ENCODE measurements around the gene AKAP13. TPM values are rescaled to one million over a fixed set of nuclear protein-coding genes. Genes with fewer than 3 reads are reported as not detected.

AKAP13 gene
- total and polyA plus RNA-seq, 2 of the 13 experiments (the other 11 are each of a cell fraction or from before 2014, with no cell fraction given): 6.7 to 27.1 TPM

- FAIRE-seq: no peak
- TF ChIP-seq NRL (CRISPR knock-in tag; IDR thresholded peaks at IDR 0.05; ENCODE audit: borderline replicate concordance) (no peak), CHD4 (IDR thresholded peaks at IDR 0.05; ENCODE audit: borderline replicate concordance, low read length) (no peak), ZBTB14 (CRISPR knock-in tag; IDR thresholded peaks at IDR 0.05) (no peak), ZNF501 (CRISPR knock-in tag; IDR thresholded peaks at IDR 0.05) (no peak), MXD4 (CRISPR knock-in tag; IDR thresholded peaks at IDR 0.05) (no peak), ZBTB42 (CRISPR knock-in tag; IDR thresholded peaks at IDR 0.05) (no peak), MTA3 (CRISPR knock-in tag; IDR thresholded peaks at IDR 0.05) (no peak), ZNF10 (CRISPR knock-in tag; IDR thresholded peaks at IDR 0.05; ENCODE audit: borderline replicate concordance, low read depth) (no peak), SRF (IDR thresholded peaks at IDR 0.05; ENCODE audit: low read depth, low read length) (no peak), ZNF12 (CRISPR knock-in tag; IDR thresholded peaks at IDR 0.05) (no peak), PLRG1 (conservative IDR thresholded peaks at IDR 0.05) (no peak), IRX3 (CRISPR knock-in tag; IDR thresholded peaks at IDR 0.05; ENCODE audit: borderline replicate concordance, low read depth) (no peak), KDM1A (CRISPR knock-in tag; IDR thresholded peaks at IDR 0.05) (no peak)
- TF ChIP-seq, protein P1, sequence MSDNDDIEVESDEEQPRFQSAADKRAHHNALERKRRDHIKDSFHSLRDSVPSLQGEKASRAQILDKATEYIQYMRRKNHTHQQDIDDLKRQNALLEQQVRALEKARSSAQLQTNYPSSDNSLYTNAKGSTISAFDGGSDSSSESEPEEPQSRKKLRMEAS (IDR thresholded peaks at IDR 0.05): no peak
- no TSS peak for BruUV-seq (replicated peaks)
- no peaks in the 10 kb centered on the region for H4K20me1 ChIP-seq (ENCODE audit: insufficient read depth, low read length)
- in situ Hi-C loops (cut with HindIII; ENCODE audit: extremely low pct_ligation_motif_present, low pct_unique_long_range_greater_than_20kb) (no loop called here), intact Hi-C loops (cut with micrococcal nuclease; ENCODE audit: unreplicated experiment) (no loop called here)
- no peaks in the 10 kb centered on the region for H3K27me3 ChIP-seq (ENCODE audit: control insufficient read depth in 1 of 2, insufficient read depth in 2 of 2, low read length in 2 of 2)
- no peaks in the 10 kb centered on the region for H3K79me2 ChIP-seq (ENCODE audit: insufficient read depth, low read length)
- ATAC-seq: no peak
- ChIA-PET CTCF (ENCODE audit: low intra/inter-chr PET ratio, low total read pairs) (no interaction called here), POLR2A (no interaction called here)
- no peak overlapping the region for H3K4me3 ChIP-seq (replicated peaks in 1 of 3; ENCODE audit: insufficient read depth in 1 of 3, low read depth in 2 of 3, low read length in 3 of 3)
- WGBS (ENCODE audit: low lambda C conversion rate): 93% methylated on average over 8 of the region's 13 CpGs
- H3K9ac ChIP-seq (ENCODE audit: insufficient read depth, low read depth, low read length): no peak overlapping the region
- no peak overlapping the region for H3K27ac ChIP-seq (ENCODE audit: extremely low read length, insufficient read depth, low read length)
- no peaks in the 10 kb centered on the region for H3K9me3 ChIP-seq (ENCODE audit: low read length)
- H3K4me2 ChIP-seq (ENCODE audit: low read depth, low read length): no peak overlapping the region
- no peak for DNase-seq (ENCODE audit: low spot score)
- H3K4me1 ChIP-seq (ENCODE audit: insufficient read depth, low read length): no peaks in the 10 kb centered on the region
- H2AFZ ChIP-seq (ENCODE audit: low read length): no peak overlapping the region
- H3K36me3 ChIP-seq (replicated peaks in 1 of 2; ENCODE audit: control insufficient read depth in 1 of 2, insufficient read depth in 2 of 2, low read length in 2 of 2): peaks cover 8 to 12% of the 10 kb centered on the region in 2 experiments; a peak in 2 of 5 replicates
Observed at GRCh38 chr15:85759376-85759775, 379.0 kb downstream of the AKAP13 start.
